Erythroblast (primary cell): Measurements from ENCODE around the gene SOCS7.

Experiments
- GATA1 ChIP-seq: IDR thresholded peaks from 2 replicates; pipeline ENCODE4 v1.6.1; 2011; ENCODE audit warnings: low read depth, mild to moderate bottlenecking, control low read depth, low read length, moderate library complexity
- POLR2A ChIP-seq: IDR thresholded peaks from 2 replicates; pipeline ENCODE4 v1.6.1; 2011; ENCODE audit warnings: mild to moderate bottlenecking, low read length

- TF ChIP-seq POLR2A (no peak), GATA1 (no peak)
These were observed 7.3 kb upstream of the SOCS7 start for GRCh38 chr17:38344420-38344745.
